Right atrium auricular region (tissue), 2 donors: ENCODE measurements around the gene COL13A1. TPM values are rescaled to one million over a fixed set of nuclear protein-coding genes. Genes with fewer than 3 reads are reported as not detected.

Experiments
- DNase-seq: peaks from one replicate; pipeline ENCODE4 v3.0.0-alpha.2; 2019; ENCODE audit warnings: low spot score
- H3K27ac ChIP-seq, 2 donors: fragments of 200-600 bp; sonication (generic); 1 replicate in 1 of 2; 2 replicates in 1 of 2; pipeline ENCODE4 v1.5.1; 2016 to 2019
- H3K27me3 ChIP-seq, 2 donors: fragments of 200-600 bp; sonication (generic); one replicate each; pipeline versions ENCODE4 v1.5.1 to v1.6.0; 2017 to 2019
- H3K36me3 ChIP-seq: fragments of 200-600 bp; sonication (generic); one replicate; pipeline ENCODE4 v1.5.1; 2016
- H3K4me1 ChIP-seq, 2 donors: fragments of 200-600 bp; sonication (generic); one replicate each; pipeline versions ENCODE4 v1.5.1 to v1.6.0; 2017 to 2019
- H3K4me3 ChIP-seq, 2 donors: fragments of 200-600 bp; sonication (generic); 1 replicate in 1 of 2; 2 replicates in 1 of 2; pipeline ENCODE4 v1.5.1; 2017 to 2019; ENCODE audit warnings: mild to moderate bottlenecking in 1 of 2, moderate library complexity in 1 of 2
- H3K9me3 ChIP-seq, 2 donors: fragments of 200-600 bp; sonication (generic); one replicate each; pipeline ENCODE4 v1.5.1; 2019
- CTCF ChIP-seq, 2 donors: fragments of 200-600 bp; sonication (generic); IDR thresholded peaks; one replicate each; pipeline ENCODE4 v1.5.1; 2019; ENCODE audit warnings: antibody characterized with exemption in 2 of 2
- total RNA-seq, 2 donors: library from RNA; depleted of rRNA; stranded (reverse); fragments of >200 nt; gene quantifications; one replicate each; pipeline ENCODE4 v1.1.0, GENCODE V29; 2016

The COL13A1 gene
- total RNA-seq, 2 donors from 2014 or later = 5.7 to 11.8 TPM

GRCh38 chr10:69825604-69826003, 23.9 kb downstream of the COL13A1 start:
- Histone ChIP-seq H3K36me3 (no peaks in the 10 kb centered on the region), H3K9me3 (no peaks in the 10 kb centered on the region), H3K4me1 (no peaks in the 10 kb centered on the region), H3K27me3 (no peaks in the 10 kb centered on the region), H3K4me3 (no peak overlapping the region), H3K27ac (no peak overlapping the region)
- TF ChIP-seq CTCF (IDR thresholded peaks at IDR 0.05) = no peak
- no peak for DNase-seq

- H3K9me3 ChIP-seq = no peaks in the 10 kb centered on the region
- H3K27ac ChIP-seq = no peak overlapping the region
- no peak for TF ChIP-seq CTCF (IDR thresholded peaks at IDR 0.05)
- no peak overlapping the region for H3K4me3 ChIP-seq
- H3K36me3 ChIP-seq = no peaks in the 10 kb centered on the region
- H3K27me3 ChIP-seq = no peaks in the 10 kb centered on the region
- no peak for DNase-seq
- H3K4me1 ChIP-seq = no peaks in the 10 kb centered on the region
Measured at GRCh38 chr10:69826094-69826493, 24.4 kb downstream of the COL13A1 start.

GRCh38 chr10:69826789-69827554, 25.3 kb downstream of the COL13A1 start:
- no peaks in the 10 kb centered on the region for H3K4me1 ChIP-seq
- H3K27ac ChIP-seq = no peak overlapping the region
- no peaks in the 10 kb centered on the region for H3K9me3 ChIP-seq
- H3K27me3 ChIP-seq = no peaks in the 10 kb centered on the region
- TF ChIP-seq CTCF (IDR thresholded peaks at IDR 0.05) = no peak
- no peak overlapping the region for H3K4me3 ChIP-seq
- no peaks in the 10 kb centered on the region for H3K36me3 ChIP-seq
- DNase-seq = no peak

GRCh38 chr10:69828144-69828870, 26.6 kb downstream of the COL13A1 start:
- no peaks in the 10 kb centered on the region for H3K4me1 ChIP-seq
- no peaks in the 10 kb centered on the region for H3K27me3 ChIP-seq
- no peaks in the 10 kb centered on the region for H3K36me3 ChIP-seq
- H3K4me3 ChIP-seq = no peak overlapping the region
- no peaks in the 10 kb centered on the region for H3K9me3 ChIP-seq
- DNase-seq = no peak
- no peak overlapping the region for H3K27ac ChIP-seq
- TF ChIP-seq CTCF (IDR thresholded peaks at IDR 0.05) = no peak

GRCh38 chr10:69829775-69830174, 28.1 kb downstream of the COL13A1 start:
- no peak for DNase-seq
- Histone ChIP-seq H3K36me3 (no peaks in the 10 kb centered on the region), H3K4me1 (no peaks in the 10 kb centered on the region), H3K27ac (no peak overlapping the region), H3K27me3 (no peaks in the 10 kb centered on the region), H3K9me3 (no peaks in the 10 kb centered on the region), H3K4me3 (no peak overlapping the region)
- no peak for TF ChIP-seq CTCF (IDR thresholded peaks at IDR 0.05)
